Measurements from ENCODE around the gene MMP7.

The MMP7 gene

DNA sequence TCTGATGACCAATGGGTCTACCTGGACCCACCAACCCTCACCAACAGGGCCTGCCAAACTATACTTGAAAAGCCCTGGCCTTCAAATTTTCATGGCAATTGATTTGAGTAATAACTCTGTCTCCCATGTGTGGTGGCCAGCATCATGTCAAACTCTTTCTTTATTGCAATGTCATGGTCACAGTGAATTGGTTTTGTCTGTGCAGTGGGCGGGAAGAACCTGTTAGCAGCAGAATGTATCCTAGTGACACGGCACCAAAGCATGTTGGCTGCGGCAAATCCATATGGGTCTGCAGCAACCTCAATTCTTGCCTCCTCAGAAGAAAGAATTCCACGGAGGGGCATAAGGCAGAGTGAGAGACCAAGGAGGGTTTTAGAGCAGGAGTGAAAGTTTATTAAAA, 58.4 kb downstream of the MMP7 start:
- Histone ChIP-seq H3K9ac (ENCODE audit: low read depth, low read length) (no peak overlapping the region), H3K36me3 (ENCODE audit: control insufficient read depth, insufficient read depth, low read length) (no peaks in the 10 kb centered on the region), H3K9me3 (ENCODE audit: control insufficient read depth, insufficient read depth, low read length) (no peaks in the 10 kb centered on the region), H3K4me1 (ENCODE audit: control insufficient read depth, insufficient read depth, low read length) (peaks cover 2% of the 10 kb centered on the region), H3K4me3 (ENCODE audit: low read depth, low read length) (no peak overlapping the region), H3K27me3 (ENCODE audit: control insufficient read depth, insufficient read depth, low read length) (no peaks in the 10 kb centered on the region)

DNA sequence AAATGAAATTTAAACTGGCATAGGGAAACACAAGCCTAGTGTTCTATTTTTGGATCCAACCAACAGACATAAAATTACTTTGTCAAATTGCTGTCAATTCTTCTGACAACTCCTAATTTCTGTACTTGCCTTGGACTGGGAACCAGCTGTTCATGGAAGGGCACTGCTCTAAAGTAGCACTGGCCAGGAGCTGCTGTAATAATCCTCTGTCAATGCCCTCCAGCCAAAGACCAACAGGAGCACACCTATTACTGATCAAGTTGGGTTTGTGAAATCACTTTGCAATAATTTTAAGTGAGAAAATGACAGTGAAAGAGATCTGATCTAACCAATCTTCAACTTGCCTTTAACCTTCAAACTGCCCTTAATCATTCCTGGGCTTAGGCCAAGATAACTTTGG, 59.1 kb downstream of the MMP7 start:
- Histone ChIP-seq H3K27me3 (ENCODE audit: control insufficient read depth, insufficient read depth, low read length) (no peaks in the 10 kb centered on the region), H3K36me3 (ENCODE audit: control insufficient read depth, insufficient read depth, low read length) (no peaks in the 10 kb centered on the region), H3K4me3 (ENCODE audit: low read depth, low read length) (no peak overlapping the region), H3K9ac (ENCODE audit: low read depth, low read length) (no peak overlapping the region), H3K9me3 (ENCODE audit: control insufficient read depth, insufficient read depth, low read length) (no peaks in the 10 kb centered on the region), H3K4me1 (ENCODE audit: control insufficient read depth, insufficient read depth, low read length) (peaks cover 1% of the 10 kb centered on the region)

Measured in iPS-15b (cell line).